ENCODE measurements around the gene SKI. TPM values are rescaled to one million over a fixed set of nuclear protein-coding genes. Genes with fewer than 3 reads are reported as not detected.

The SKI gene
- total and polyA plus RNA-seq, 5 donors: 35.6 to 83.1 (median 65.3) TPM

DNA sequence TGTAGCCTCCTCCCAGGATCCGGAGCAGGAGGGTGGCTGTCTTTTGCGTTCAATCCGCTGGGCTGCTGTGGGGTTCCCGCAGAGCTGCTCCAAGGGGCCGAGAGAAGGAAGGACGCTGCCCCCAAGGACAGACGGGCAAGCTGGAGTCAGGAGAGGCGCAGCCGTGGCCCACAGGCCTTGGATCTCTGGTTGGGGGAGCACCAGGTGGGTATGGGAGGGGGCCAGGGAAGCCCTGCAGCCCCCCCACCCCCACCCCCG lies 15.9 kb upstream of the SKI start:
- no peaks in the 10 kb centered on the region for H3K9me3 ChIP-seq (ENCODE audit: control insufficient read depth, low read length)
- 12% methylated on average over 10 of the region's 10 CpGs for WGBS
- DNase-seq: no peak
- H3K27me3 ChIP-seq (ENCODE audit: control insufficient read depth, insufficient read depth): no peaks in the 10 kb centered on the region
- H3K4me3 ChIP-seq (ENCODE audit: low read length): no peak overlapping the region
- H3K4me1 ChIP-seq (ENCODE audit: control insufficient read depth, insufficient read depth, low read length): peaks cover 21% of the 10 kb centered on the region
- peak; percentile 0 to 1 for ATAC-seq
- peak overlapping the region; percentile 98 for H3K27ac ChIP-seq (ENCODE audit: low read length)
- intact Hi-C loops (cut with DNase I): loop anchor here in 1 of 4 donors (2.0 kb wide), 1 partner anchor 17 kb away; the partner anchor contains the start of gene SKI

DNA sequence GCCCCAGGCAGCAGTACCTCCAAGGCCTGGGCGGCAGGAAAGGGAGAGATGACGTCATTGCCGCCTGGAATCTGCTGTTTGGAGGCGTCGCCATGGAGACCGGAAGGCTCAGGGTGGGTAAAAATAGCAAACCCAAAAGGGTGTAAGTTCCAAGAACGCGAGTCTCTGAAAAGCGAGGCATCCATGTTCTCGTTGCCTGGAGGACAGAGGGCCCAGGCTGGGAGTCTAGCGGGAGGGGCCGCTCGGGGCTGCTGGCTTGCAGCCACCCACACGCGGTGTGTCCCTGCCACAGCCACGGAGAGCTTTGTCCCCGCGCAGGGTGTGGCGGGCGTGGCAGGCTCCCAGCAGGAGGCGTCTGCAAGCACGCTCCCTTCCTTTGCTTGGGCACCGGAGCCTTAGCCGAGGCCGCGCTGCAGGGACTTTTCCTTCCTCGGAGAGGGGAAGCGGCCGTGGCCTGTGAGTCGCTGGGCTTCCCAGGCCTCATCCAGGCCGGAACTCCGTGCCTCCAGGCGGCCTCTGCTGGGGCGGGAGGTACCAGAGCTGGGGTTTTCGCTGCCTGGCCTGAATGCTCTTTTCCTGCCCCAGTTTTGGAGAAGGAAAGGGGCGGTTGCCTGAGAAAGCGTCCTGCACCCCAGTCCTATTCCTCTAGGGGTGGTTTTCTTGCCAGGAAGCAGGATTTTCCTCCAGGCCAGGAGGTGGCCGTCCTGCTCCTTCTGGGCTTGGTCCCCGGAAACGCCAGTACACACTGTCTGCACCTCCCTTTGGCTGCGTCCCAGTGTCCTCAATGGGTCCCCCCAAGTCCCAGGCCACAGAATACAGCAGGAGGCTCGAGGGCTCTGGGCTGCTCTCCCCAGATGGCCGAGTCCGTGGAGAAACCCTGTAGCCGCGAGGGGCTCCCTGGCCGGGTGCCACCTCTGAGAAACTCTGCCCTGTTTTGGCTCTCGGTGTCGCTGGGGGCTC lies 15.3 kb upstream of the SKI start:
- H3K27me3 ChIP-seq (ENCODE audit: control insufficient read depth, insufficient read depth): no peaks in the 10 kb centered on the region
- no peaks in the 10 kb centered on the region for H3K9me3 ChIP-seq (ENCODE audit: control insufficient read depth, low read length)
- peaks cover 21% of the 10 kb centered on the region for H3K4me1 ChIP-seq (ENCODE audit: control insufficient read depth, insufficient read depth, low read length)
- intact Hi-C loops (cut with DNase I): loop anchor here in 1 of 4 donors (2.0 kb wide), 1 partner anchor 16 kb away; the partner anchor contains the start of gene SKI
- no peak overlapping the region for H3K4me3 ChIP-seq (ENCODE audit: low read length)
- peak overlapping the region; percentile 94 for H3K27ac ChIP-seq (ENCODE audit: low read length)
- 7% methylated on average over 49 of the region's 49 CpGs for WGBS
- DNase-seq: peak; percentile 96 to 98 (median 97)
- ATAC-seq: peak; percentile 69 to 79

- peak; percentile 90 to 96 (median 95) for DNase-seq
- intact Hi-C loops (cut with DNase I): loop anchor here in 1 of 4 donors (2.0 kb wide), 1 partner anchor 15 kb away; the partner anchor contains the start of gene SKI
- Histone ChIP-seq H3K4me1 (ENCODE audit: control insufficient read depth, insufficient read depth, low read length) (peaks cover 21% of the 10 kb centered on the region), H3K27ac (ENCODE audit: low read length) (peak overlapping the region; percentile 94), H3K9me3 (ENCODE audit: control insufficient read depth, low read length) (no peaks in the 10 kb centered on the region), H3K4me3 (ENCODE audit: low read length) (peak overlapping the region; percentile 2), H3K27me3 (ENCODE audit: control insufficient read depth, insufficient read depth) (no peaks in the 10 kb centered on the region)
- peak; percentile 67 to 77 for ATAC-seq
- 18% methylated on average over 32 of the region's 32 CpGs for WGBS
These were observed 14.3 kb upstream of the SKI start for GRCh38 chr1:2213576-2214505.

GRCh38 chr1:2214541-2215241 lies 13.4 kb upstream of the SKI start:
- intact Hi-C loops (cut with DNase I): no loop called here

GRCh38 chr1:2215329-2215728 lies 12.8 kb upstream of the SKI start:
- DNase-seq: peak; percentile 28 to 72 (median 70)
- intact Hi-C loops (cut with DNase I): no loop called here
- Histone ChIP-seq H3K27me3 (ENCODE audit: control insufficient read depth, insufficient read depth) (no peaks in the 10 kb centered on the region), H3K27ac (ENCODE audit: low read length) (no peak overlapping the region), H3K4me3 (ENCODE audit: low read length) (no peak overlapping the region), H3K4me1 (ENCODE audit: control insufficient read depth, insufficient read depth, low read length) (peaks cover 19% of the 10 kb centered on the region), H3K9me3 (ENCODE audit: control insufficient read depth, low read length) (no peaks in the 10 kb centered on the region)
- 93% methylated on average over 14 of the region's 14 CpGs for WGBS
- ATAC-seq: no peak

More at GRCh38 chr1:2214541-2215241, 13.4 kb upstream of the SKI start:
- Histone ChIP-seq H3K9me3 (ENCODE audit: control insufficient read depth, low read length) (no peaks in the 10 kb centered on the region), H3K27ac (ENCODE audit: low read length) (peak overlapping the region; percentile 94), H3K4me3 (ENCODE audit: low read length) (no peak overlapping the region), H3K27me3 (ENCODE audit: control insufficient read depth, insufficient read depth) (no peaks in the 10 kb centered on the region), H3K4me1 (ENCODE audit: control insufficient read depth, insufficient read depth, low read length) (peaks cover 19% of the 10 kb centered on the region)
- DNase-seq: peak; percentile 69 to 88 (median 88)
- ATAC-seq: peak; percentile 18 to 47
- WGBS: 29% methylated on average over 21 of the region's 21 CpGs

- H3K4me3 ChIP-seq (ENCODE audit: low read length): no peak overlapping the region
- intact Hi-C loops (cut with DNase I): no loop called here
- WGBS: 91% methylated on average over 25 of the region's 25 CpGs
- H3K4me1 ChIP-seq (ENCODE audit: control insufficient read depth, insufficient read depth, low read length): peaks cover 19% of the 10 kb centered on the region
- no peak for ATAC-seq
- no peaks in the 10 kb centered on the region for H3K9me3 ChIP-seq (ENCODE audit: control insufficient read depth, low read length)
- no peaks in the 10 kb centered on the region for H3K27me3 ChIP-seq (ENCODE audit: control insufficient read depth, insufficient read depth)
- peak in 1 of 3 donors; percentile 51 for DNase-seq
- H3K27ac ChIP-seq (ENCODE audit: low read length): no peak overlapping the region
These were observed 12.0 kb upstream of the SKI start for GRCh38 chr1:2215909-2216766.

- intact Hi-C loops (cut with DNase I): no loop called here
- Histone ChIP-seq H3K27ac (ENCODE audit: low read length) (no peak overlapping the region), H3K9me3 (ENCODE audit: control insufficient read depth, low read length) (no peaks in the 10 kb centered on the region), H3K27me3 (ENCODE audit: control insufficient read depth, insufficient read depth) (no peaks in the 10 kb centered on the region), H3K4me1 (ENCODE audit: control insufficient read depth, insufficient read depth, low read length) (peaks cover 19% of the 10 kb centered on the region), H3K4me3 (ENCODE audit: low read length) (no peak overlapping the region)
- WGBS: 80% methylated on average over 7 of the region's 7 CpGs
- ATAC-seq (no peak), DNase-seq (peak in 2 of 3 donors; percentile 16 to 63)
These were observed 11.4 kb upstream of the SKI start for GRCh38 chr1:2216767-2217058.

DNA sequence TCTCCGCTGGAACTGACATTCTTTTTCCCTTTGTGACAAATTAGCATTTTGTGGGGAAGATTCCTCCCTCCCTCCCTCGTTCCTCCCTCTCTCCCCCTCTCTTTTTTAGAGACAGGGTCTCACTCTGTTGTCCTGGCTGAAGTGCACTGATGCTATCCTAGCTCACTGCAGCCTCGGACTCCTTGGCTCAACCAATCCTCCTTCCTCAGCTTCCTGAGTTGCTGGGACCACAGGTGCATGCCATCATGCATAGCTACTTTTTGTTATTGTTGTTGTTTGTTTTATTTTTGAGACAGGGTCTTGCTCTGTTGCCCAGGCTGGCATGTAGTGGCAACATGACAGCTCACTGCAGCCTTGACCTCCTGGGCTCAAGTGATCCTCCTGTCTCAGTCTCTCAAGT lies 6.8 kb upstream of the SKI start:
- H3K27me3 ChIP-seq (ENCODE audit: control insufficient read depth, insufficient read depth): no peaks in the 10 kb centered on the region
- no peak overlapping the region for H3K4me3 ChIP-seq (ENCODE audit: low read length)
- ATAC-seq (no peak), DNase-seq (peak in 1 of 3 donors; percentile 9)
- no peaks in the 10 kb centered on the region for H3K4me1 ChIP-seq (ENCODE audit: control insufficient read depth, insufficient read depth, low read length)
- no peaks in the 10 kb centered on the region for H3K9me3 ChIP-seq (ENCODE audit: control insufficient read depth, low read length)
- 85% methylated on average over 3 of the region's 3 CpGs for WGBS
- H3K27ac ChIP-seq (ENCODE audit: low read length): no peak overlapping the region
- intact Hi-C loops (cut with DNase I): no loop called here

- DNase-seq (peak in 1 of 3 donors; percentile 39), ATAC-seq (no peak)
- H3K27ac ChIP-seq (ENCODE audit: low read length): no peak overlapping the region
- intact Hi-C loops (cut with DNase I): no loop called here
- no peak overlapping the region for H3K4me3 ChIP-seq (ENCODE audit: low read length)
- no peaks in the 10 kb centered on the region for H3K27me3 ChIP-seq (ENCODE audit: control insufficient read depth, insufficient read depth)
- H3K4me1 ChIP-seq (ENCODE audit: control insufficient read depth, insufficient read depth, low read length): no peaks in the 10 kb centered on the region
- 83% methylated on average over 7 of the region's 7 CpGs for WGBS
- no peaks in the 10 kb centered on the region for H3K9me3 ChIP-seq (ENCODE audit: control insufficient read depth, low read length)
These were observed 3.9 kb upstream of the SKI start for GRCh38 chr1:2224170-2224584.

All from right cardiac atrium (tissue), 5 donors.